ENCODE results near the gene KRT17. TPM values are rescaled to one million over a fixed set of nuclear protein-coding genes. Genes with fewer than 3 reads are reported as not detected.
A peak's percentile ranks its signal among the peaks of the same experiment; 100 is the strongest.

The KRT17 gene
- total RNA-seq, 1 donor from 2014 or later, result not detected

DNA sequence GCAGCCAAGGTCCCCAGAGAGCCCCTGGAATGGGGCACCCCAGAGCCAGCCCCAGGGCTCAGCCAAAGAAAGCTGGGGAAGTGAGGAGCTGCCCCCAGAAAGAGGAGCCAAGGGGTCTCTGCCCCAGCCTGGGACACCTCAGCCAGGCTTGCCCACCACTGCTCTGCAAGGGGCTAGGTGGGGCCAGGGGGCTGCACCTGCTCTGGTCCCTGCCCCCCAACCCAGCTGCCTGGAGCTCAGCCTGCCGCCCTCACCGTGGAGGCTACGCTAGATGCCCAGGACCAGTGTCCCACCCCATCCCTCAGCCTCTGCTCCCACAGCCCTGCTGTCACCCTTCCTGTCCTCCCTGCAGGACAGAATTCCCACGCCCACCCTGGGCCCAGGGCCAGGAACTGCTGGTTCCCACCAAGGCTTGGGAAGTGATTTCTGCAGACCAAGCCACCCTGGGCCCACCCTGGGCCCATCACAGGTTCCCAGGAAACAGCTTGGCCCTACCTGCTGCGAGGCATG is 28.1 kb upstream of the KRT17 start:
- Histone ChIP-seq H3K4me1 (peaks cover 13% of the 10 kb centered on the region), H3K36me3 (no peaks in the 10 kb centered on the region), H3K27me3 (no peaks in the 10 kb centered on the region), H3K9ac (no peak overlapping the region), H3K27ac (no peak overlapping the region), H3K79me2 (ENCODE audit: low read depth) (no peaks in the 10 kb centered on the region), H3F3A (ENCODE audit: low read depth) (peaks cover 8% of the 10 kb centered on the region), H3K4me2 (no peak overlapping the region), H4K20me1 (ENCODE audit: low read depth) (no peaks in the 10 kb centered on the region), H3K4me3 (no peak overlapping the region), H2AFZ (replicated peaks) (no peak overlapping the region), H3K9me3 (ENCODE audit: low read depth) (no peaks in the 10 kb centered on the region)
- H3K4me1 Mint-ChIP-seq, result peaks cover 11% of the 10 kb centered on the region
- no peak overlapping the region for H3K27ac Mint-ChIP-seq
- no peaks in the 10 kb centered on the region for H3K36me3 Mint-ChIP-seq
- H3K4me3 Mint-ChIP-seq, result no peak overlapping the region
- peaks cover 9% of the 10 kb centered on the region for H3K27me3 Mint-ChIP-seq (ENCODE audit: insufficient read depth, low read depth)
- TF ChIP-seq EZH2 (IDR thresholded peaks at IDR 0.05) (no peak), EZH2phosphoT487 (IDR thresholded peaks at IDR 0.05) (no peak), CTCF (IDR thresholded peaks at IDR 0.05) (no peak)
- H3K9me3 Mint-ChIP-seq, result no peaks in the 10 kb centered on the region
- DNase-seq (ENCODE audit: low spot score), result no peak

DNA sequence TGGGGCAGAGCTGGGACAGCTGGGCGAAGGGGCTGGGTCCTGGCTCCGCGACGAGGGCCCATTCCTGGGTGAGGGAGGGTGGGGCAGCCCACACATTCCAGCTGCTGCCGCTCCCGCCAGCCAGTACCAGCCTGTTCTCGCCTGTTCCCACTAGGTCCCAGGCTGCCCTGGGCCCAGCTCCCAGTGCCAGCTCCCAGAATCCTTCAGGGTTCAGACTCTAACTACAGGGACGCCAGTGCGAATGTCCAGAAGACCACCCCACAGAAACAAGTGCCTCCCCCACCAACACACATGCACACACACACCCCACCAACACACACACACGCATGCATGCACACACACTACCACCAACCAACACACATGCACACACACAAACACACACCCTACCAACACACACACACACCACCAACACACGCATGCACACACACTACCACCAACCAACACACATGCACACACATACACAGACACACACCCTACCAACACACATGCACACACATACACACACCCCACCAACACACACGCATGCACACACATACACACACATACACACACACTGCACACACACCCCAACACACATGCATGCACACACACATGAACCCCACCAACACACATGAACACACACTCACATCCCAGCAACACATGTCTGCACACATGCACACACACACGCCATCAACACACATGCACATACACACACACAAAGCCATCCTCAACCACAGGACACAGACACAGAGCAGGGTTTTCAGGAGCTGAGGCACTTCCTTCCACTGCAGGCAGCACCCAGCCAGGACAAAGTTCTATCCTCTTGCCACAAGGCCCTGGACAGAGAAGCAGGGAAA is 27.5 kb upstream of the KRT17 start:
- Mint-ChIP-seq H3K4me3 (peak overlapping the region; percentile 14), H3K9me3 (no peaks in the 10 kb centered on the region), H3K27ac (peak overlapping the region; percentile 27), H3K27me3 (ENCODE audit: insufficient read depth, low read depth) (peaks cover 9% of the 10 kb centered on the region), H3K36me3 (no peaks in the 10 kb centered on the region), H3K4me1 (peaks cover 11% of the 10 kb centered on the region)
- Histone ChIP-seq H3K36me3 (no peaks in the 10 kb centered on the region), H3K4me3 (no peak overlapping the region), H3K79me2 (ENCODE audit: low read depth) (no peaks in the 10 kb centered on the region), H3F3A (ENCODE audit: low read depth) (peaks cover 8% of the 10 kb centered on the region), H3K4me1 (peaks cover 13% of the 10 kb centered on the region), H2AFZ (replicated peaks) (no peak overlapping the region), H3K4me2 (no peak overlapping the region), H3K27me3 (no peaks in the 10 kb centered on the region), H3K27ac (no peak overlapping the region), H3K9me3 (ENCODE audit: low read depth) (no peaks in the 10 kb centered on the region), H4K20me1 (ENCODE audit: low read depth) (no peaks in the 10 kb centered on the region), H3K9ac (no peak overlapping the region)
- no peak for TF ChIP-seq CTCF (IDR thresholded peaks at IDR 0.05)
- no peak for TF ChIP-seq EZH2phosphoT487 (IDR thresholded peaks at IDR 0.05)
- no peak for TF ChIP-seq EZH2 (IDR thresholded peaks at IDR 0.05)
- DNase-seq (ENCODE audit: low spot score), result no peak

DNA sequence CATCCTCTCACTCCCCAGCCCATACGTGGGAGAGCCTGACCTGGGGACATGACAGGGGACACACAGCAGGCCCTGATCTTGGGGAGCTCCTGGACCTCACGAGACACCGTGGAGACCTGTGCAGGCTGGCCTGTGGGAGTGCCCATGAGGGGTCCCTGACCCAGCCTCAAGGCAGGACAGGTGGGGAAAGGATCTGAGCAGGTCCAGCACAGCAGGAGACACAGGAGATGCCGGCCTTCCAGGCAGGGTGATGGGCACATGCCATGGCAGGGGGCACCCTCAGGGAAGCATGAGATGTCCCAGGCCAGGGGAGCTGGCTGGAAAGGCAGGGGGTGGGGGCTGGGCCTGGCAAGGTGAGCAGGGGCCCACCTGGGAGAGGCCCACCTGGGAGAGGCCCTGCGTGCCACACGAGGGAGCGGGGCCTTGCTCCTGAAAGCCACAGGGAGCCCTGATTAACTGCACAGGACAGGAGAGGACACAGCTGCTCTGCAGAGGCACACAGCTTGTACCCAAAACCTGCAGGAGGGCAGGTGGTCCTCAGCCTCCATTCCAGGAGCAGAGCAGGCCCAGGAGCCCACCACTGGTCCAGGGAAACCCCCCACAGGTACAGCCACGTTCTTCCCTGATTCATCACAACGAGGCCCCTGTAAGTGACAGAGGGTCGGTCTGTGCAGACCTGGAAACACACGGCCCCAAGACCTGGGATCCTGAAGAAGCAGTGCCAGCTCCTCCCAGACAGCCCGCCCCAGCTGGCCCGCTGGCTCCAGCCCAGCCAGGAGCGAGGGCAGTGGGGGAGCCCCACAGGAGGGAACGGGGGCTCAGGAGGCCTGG is 26.6 kb upstream of the KRT17 start:
- H3K4me3 Mint-ChIP-seq, result no peak overlapping the region
- H3K9ac ChIP-seq, result no peak overlapping the region
- H3K9me3 Mint-ChIP-seq, result no peaks in the 10 kb centered on the region
- H3F3A ChIP-seq (ENCODE audit: low read depth), result peaks cover 8% of the 10 kb centered on the region
- no peaks in the 10 kb centered on the region for H3K36me3 ChIP-seq
- H3K27ac Mint-ChIP-seq, result no peak overlapping the region
- peaks cover 10% of the 10 kb centered on the region for H3K4me1 ChIP-seq
- H3K27ac ChIP-seq, result no peak overlapping the region
- H3K27me3 ChIP-seq, result no peaks in the 10 kb centered on the region
- no peak for DNase-seq (ENCODE audit: low spot score)
- no peak overlapping the region for H3K4me3 ChIP-seq
- no peaks in the 10 kb centered on the region for H4K20me1 ChIP-seq (ENCODE audit: low read depth)
- peaks cover 9% of the 10 kb centered on the region for H3K27me3 Mint-ChIP-seq (ENCODE audit: insufficient read depth, low read depth)
- H3K4me2 ChIP-seq, result no peak overlapping the region
- TF ChIP-seq EZH2 (IDR thresholded peaks at IDR 0.05) (no peak), EZH2phosphoT487 (IDR thresholded peaks at IDR 0.05) (no peak), CTCF (IDR thresholded peaks at IDR 0.05) (no peak)
- H3K79me2 ChIP-seq (ENCODE audit: low read depth), result no peaks in the 10 kb centered on the region
- peaks cover 11% of the 10 kb centered on the region for H3K4me1 Mint-ChIP-seq
- H3K9me3 ChIP-seq (ENCODE audit: low read depth), result no peaks in the 10 kb centered on the region
- no peaks in the 10 kb centered on the region for H3K36me3 Mint-ChIP-seq
- no peak overlapping the region for H2AFZ ChIP-seq (replicated peaks)

Data from neural progenitor cell (in vitro differentiated cells).